LNCAP (cell line): Measurements from ENCODE around the gene RANBP9.

Source experiments
- TF ChIP-seq, protein P1 (sequence below): fragments of 450-650 bp; IDR thresholded peaks from 2 replicates; pipeline ENCODE4 v1.5.1; 2017; ENCODE audit warnings: mild to moderate bottlenecking

RANBP9 gene

DNA sequence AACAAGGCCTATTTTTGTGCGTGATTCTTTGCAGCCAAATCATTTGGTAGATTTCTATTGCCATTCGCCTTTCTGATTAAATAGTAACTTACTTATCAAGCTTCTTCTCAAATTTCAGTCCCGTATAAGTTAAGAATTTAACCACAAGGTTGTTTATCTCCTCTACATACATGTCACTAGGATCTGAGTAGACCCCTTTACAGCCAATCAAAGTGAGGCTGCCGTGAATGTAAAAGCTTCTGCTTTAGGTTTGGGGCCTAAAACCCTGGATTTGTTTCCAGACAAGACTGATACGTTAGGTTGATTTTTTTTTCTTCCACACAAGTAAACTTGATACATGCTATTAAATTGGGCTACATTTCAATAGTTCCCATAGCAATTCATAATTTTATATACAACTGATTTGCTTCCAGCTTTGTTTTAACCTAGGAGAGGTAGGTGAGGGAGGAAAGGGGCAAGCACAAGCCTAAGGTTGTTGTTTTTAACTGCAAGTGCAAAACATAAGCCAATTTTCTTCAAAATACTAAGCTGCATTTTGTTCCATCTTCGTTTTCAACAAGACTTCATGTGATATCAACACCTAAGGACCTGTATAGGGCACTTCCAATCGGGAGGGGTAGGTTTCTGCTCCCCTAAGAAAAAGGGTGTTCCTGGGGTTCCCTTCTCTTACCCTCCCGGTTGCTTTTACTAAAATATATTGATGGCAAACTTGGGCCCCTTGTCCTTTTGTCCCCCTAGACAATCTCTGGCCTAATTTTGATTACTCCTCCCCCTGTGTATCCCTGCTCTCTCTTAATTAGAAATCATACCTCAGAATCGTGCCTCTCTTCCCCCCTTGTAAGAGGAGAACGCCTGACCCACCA, 1.7 kb downstream of the RANBP9 start:
- TF ChIP-seq, protein P1, sequence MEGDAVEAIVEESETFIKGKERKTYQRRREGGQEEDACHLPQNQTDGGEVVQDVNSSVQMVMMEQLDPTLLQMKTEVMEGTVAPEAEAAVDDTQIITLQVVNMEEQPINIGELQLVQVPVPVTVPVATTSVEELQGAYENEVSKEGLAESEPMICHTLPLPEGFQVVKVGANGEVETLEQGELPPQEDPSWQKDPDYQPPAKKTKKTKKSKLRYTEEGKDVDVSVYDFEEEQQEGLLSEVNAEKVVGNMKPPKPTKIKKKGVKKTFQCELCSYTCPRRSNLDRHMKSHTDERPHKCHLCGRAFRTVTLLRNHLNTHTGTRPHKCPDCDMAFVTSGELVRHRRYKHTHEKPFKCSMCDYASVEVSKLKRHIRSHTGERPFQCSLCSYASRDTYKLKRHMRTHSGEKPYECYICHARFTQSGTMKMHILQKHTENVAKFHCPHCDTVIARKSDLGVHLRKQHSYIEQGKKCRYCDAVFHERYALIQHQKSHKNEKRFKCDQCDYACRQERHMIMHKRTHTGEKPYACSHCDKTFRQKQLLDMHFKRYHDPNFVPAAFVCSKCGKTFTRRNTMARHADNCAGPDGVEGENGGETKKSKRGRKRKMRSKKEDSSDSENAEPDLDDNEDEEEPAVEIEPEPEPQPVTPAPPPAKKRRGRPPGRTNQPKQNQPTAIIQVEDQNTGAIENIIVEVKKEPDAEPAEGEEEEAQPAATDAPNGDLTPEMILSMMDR, result no peak

DNA sequence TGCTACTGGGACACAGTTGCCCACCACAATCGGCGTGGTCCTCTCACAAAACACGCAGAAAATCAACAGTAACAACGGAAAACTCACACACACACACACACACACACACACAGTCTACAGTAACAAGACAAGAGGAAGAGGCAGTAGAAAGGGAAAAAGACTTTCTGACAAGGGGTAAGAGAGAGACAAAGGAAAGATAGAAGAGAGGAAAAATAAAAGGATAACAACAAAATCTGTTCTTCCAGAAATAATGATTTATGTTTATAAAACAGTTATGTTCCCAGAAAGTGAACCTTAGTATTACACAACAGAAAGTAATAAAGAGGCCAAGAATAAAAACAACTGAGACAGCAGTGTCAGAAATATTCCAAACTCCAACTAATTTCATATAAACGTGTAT, 2.9 kb downstream of the RANBP9 start:
- TF ChIP-seq, protein P1, result no peak

DNA sequence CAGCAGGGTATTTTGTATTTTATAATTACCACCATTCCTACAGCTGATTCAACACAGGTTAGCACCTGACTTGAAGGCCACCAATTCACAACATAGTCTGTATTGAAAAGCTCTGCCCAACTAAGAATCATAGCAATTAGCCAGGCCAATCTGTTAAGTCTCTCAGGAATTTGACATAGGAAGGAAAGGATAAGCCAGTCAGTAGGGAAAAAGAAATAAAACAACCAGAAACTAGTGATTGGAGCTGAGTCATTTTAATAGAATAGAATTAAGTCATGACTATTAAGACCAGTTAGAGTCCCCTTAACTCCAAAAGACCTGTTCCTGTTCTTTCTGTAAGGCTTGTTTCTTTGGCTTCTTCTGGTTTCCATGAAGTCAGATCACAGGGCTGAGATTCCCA, 8.1 kb downstream of the RANBP9 start:
- TF ChIP-seq, protein P1, result no peak

DNA sequence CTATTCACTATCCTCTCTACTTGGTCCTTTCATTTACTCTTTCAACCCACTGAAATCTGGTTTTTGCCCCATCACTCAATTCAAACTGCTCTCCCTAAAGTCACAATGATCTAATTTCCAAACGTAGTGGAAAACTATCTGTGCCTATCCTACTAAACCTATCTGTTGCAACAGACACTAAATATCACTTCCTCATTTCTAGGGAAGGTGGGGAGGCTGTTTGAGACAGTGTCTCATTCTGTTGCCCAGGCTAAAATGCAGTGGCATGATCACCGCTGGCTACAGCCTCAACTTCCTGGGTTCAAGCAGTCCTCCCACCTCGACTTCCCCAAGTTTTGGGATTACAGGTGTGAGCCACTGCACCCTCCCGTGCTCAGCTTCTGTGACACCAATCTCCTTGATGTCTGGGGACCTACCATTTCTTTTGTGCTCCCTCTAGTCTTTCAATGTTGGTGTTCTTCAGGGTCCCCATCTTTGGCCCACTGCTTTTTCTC, 8.8 kb downstream of the RANBP9 start:
- TF ChIP-seq, protein P1, result no peak

DNA sequence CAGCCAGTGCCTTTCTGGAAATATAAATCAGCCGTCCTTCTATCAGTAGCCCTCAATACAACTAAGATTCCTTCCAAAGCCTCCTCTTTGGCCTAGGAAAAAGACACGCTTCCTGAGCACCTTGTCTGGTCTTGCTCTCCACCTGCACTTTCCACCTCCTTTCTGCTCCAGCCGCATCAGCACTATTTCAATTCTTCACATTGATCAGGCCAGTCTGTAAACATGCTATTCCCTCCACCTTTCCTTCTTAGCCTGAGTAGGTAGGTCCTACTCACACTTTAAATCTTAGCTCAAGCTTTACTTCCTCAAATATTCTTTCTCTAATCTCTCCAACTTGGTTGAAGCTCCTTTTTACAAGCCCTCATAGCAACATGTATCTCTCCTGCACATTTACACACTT, 11.4 kb downstream of the RANBP9 start:
- TF ChIP-seq, protein P1, result no peak

DNA sequence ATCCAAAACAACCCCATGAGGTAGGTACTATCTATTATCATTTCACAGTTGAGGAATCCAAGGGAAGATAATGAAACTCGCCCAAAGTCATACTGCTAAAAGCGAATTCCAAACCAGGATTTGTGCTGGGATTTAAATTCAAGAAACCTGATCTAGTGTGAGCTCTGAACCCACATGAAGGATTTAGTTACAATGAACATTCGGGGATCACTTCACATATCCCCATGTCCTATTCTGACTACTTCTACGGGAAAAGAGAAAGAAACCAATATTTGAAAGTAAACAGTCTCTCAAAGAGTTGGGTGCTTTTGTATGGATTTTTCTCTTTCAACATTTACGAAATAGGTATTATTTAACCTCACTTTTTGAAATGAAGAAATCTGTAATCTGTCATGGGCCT, 12.9 kb downstream of the RANBP9 start:
- TF ChIP-seq, protein P1, result no peak

DNA sequence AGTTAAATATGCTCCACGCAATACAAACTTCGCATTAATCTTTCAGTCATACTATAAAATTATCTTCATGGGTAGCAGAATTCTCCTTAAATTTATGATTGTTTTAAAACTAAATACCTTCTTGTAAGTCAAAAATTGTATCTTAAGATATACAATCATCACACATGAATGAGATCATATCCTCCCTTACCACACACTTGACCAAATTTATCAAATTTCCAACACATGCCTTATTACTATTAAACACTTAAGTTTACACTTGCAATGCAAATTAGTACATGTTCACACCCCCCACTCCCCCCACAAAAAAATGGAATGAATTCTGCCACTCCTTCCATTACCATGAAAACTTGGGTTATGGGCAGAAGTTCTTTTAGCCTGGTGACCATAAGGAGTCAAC, 13.8 kb downstream of the RANBP9 start:
- TF ChIP-seq, protein P1, result no peak
